GM23338 (cell line): ENCODE results near the gene EMX1.

ENCODE experiments used
- CTCF ChIP-seq, 2 experiments: fragments of 200-600 bp in 1 of 2; sonication (generic) in 1 of 2; conservative IDR thresholded peaks; 2 replicates each; pipeline versions ENCODE4 v1.5.1 to v1.6.1; 2016 to 2017; ENCODE audit warnings: antibody characterized with exemption in 2 of 2, low read depth in 2 of 2, mild to moderate bottlenecking in 2 of 2, moderate library complexity in 1 of 2
- EZH2 ChIP-seq: fragments of 200-600 bp; sonication (generic); IDR thresholded peaks from one replicate; pipeline ENCODE4 v1.8.0; 2017; ENCODE audit warnings: antibody characterized with exemption, mild to moderate bottlenecking, low read depth; ENCODE audit not compliant: unreplicated experiment
- JUNB ChIP-seq: IDR thresholded peaks from one replicate; pipeline ENCODE4 v1.6.1; 2016; ENCODE audit warnings: antibody characterized with exemption; ENCODE audit not compliant: unreplicated experiment
- ZNF114 ChIP-seq: fragments of 250-450 bp; sonication (Bioruptor Pico); IDR thresholded peaks from 2 replicates; pipeline ENCODE4 v1.5.0; 2020; ENCODE audit warnings: mild to moderate bottlenecking, moderate library complexity

GRCh38 chr2:72887032-72887739 is 30.1 kb upstream of the EMX1 start, which contains the start of gene SPR:
- TF ChIP-seq CTCF (conservative IDR thresholded peaks at IDR 0.05; ENCODE audit: low read depth in 2 of 2) (peak in 1 of 2 experiments; percentile 10; a peak in 2 of 4 replicates), ZNF114 (CRISPR knock-in tag) (no peak), JUNB (no peak), EZH2 (no peak)
